Activated CD4-positive, alpha-beta T cell treated with anti-CD3 and anti-CD28 coated beads for 48 hours (primary cell): ENCODE measurements around the gene PTPN14.
"Not testable (repeated sequence)": the region's sequence is repeated elsewhere in the genome, so short reads cannot be mapped to it uniquely, and the experiment has no call there.

Experiments used
- DNase-seq: peaks from one replicate; pipeline ENCODE4 v3.0.0-alpha.2; 2020

The PTPN14 gene

DNA sequence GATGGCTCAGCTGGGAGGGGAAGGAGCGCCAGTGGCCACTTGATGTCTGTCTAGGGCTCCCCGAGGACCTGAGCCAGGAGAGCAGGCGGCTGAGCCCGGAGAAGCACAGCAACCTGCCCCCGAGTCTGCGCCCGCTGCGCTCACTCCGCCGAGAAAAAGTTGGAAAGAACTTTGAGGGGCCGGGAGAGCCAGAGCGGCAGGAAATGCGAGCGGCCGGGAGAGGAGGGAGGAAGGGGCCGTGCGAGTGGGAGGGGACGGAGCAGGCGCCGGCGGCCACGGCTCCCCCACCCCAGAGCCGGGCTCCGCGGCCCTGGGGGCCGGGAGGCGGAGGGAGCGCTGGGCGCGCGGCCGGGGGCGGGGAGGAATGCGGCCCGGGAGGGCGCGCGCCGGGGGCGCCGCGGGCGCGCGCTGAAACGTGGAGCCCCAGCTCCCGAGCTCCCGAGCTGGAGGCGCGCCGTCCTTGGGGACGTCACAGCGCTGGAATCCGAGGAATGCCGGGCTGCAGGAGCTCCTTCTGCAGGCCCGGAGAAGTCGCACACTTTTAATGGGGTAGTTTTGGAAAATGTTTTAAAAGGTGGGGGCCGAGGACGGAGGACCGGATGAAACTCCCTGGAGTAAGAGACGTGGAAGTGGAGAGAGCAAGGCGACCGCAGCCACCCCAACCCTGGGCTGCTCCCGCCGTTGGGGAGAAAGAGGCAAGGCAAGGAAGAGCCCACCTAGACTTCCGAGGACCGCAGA lies at the start of gene PTPN14:
PTPN14 (minus strand) TSS at position 167 of the 738 bp plus-strand sequence. CDS start 86,799 bp downstream, outside the sequence.
- peak; percentile 27 for DNase-seq

DNA sequence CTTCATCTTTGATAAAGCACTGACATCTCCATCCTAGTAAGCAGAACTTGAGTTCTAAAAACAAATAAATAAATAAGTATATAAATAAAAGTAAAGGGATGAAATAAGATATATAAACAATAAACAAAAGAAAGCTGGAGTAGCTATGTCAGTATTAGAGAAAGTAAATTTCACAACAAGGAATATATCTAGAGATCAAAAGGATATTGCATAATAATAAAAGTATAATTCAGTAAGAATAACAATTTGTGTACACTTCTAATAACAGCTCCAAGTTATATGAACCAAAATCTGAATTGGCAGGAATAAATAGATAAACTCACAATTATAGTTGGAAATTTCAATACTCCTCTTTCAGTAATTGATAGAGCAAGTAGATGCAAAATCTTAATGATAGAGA lies 41.8 kb upstream of the PTPN14 start:
- no peak for DNase-seq

DNA sequence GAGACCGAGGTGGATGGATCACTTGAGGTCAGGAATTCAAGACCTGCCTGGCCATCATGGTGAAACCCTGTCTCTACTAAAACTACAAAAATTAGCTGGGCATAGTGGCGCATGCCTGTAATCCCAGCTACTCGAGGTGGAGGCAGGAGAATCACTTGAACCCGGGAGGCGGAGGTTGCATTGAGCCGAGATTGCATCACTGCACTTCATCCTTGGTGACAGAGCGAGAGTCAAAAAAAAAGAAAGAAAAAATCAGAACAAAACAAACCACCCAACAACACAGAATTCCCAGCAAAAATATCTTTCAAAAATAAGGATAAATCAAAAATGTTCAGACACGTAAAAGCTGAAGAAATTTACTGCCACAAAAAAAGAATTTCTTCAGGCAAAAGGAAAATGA lies 40.5 kb upstream of the PTPN14 start:
- DNase-seq = not testable (repeated sequence)

DNA sequence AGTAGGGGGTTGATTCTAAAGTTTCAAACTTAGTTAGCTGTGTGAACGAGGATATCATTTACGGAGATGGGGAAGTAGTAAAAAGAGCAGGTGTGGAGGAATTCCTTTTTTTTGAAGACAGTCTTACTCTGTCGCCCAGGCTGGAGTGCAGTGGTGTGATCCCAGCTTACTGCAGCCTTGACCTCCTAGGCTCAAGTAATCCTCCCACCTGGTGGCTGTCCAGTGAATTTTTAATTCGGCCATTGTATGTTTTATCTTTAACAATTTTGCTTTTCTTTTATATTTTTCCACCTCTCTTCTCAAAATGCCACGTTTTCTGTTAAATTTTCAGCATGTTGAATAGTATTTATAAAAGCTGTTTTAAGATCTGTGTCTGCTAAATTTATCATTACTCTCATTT lies 39.3 kb upstream of the PTPN14 start:
- no peak for DNase-seq

DNA sequence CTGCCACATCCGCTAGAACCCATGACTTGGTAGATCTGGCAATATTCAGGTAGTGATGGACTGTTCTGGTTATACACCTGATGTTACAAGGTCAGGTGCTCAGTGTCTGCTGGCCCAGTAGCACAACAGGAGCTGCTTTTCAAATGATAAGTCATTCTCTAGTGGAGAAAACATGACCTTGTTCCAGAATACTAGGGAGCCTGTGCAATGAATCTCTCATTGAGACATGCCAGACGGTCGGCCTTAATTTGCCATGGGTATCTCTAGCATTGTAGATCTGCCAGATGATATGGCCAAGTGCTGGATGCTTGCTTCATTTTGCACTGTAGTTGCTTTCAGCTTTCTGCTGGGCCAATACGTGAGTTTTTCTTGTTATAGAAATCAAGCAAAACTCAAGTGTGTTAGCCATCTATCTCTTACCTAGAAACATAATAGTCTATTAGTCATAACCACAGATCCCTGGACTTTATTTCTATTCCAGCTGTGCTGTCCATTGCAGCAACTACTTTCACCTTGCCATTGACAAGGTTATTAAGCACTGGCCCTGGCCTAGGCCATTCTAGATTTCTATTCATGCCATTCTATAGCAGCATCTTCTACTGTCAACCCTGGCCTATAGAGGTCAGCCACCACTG lies 37.7 kb upstream of the PTPN14 start:
- no peak for DNase-seq

DNA sequence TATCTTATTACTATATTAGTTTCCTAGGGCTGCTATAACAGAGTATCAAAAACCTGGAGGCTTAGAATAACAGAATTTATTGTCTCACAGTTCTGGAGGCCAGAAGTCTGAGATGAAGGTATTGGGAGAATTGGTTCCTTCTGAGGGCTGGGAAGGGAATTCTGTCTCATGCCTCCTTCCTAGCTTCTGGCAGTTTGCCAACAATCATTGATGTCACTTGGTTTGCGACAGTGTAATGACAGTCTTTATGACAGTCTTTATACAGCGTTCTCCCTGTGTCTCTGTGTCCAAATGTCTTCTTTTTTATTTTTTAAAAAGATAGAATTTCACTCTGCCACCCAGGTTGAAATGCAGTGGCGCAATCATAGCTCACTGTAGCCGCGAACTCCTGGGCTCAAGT lies 35.8 kb upstream of the PTPN14 start:
- no peak for DNase-seq

DNA sequence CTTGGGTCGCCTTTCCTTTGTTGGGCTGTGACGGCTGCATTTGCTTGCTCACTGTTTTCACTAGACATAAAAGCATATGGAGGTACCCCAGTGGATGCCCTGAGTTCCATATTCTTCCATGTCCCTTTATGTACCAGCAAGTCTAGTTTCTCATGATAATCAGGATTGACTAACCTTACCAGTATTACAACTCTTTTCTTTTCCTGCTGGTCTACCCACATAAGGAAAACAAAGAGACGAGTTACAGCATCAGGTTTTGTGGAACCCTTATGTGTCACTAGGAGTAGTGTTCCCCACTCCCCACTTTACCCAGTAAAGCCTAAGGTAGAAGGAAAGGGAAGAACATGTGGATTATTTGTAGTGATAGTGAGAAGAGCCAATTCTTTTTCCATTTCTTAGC lies 35.2 kb upstream of the PTPN14 start:
- no peak for DNase-seq

DNA sequence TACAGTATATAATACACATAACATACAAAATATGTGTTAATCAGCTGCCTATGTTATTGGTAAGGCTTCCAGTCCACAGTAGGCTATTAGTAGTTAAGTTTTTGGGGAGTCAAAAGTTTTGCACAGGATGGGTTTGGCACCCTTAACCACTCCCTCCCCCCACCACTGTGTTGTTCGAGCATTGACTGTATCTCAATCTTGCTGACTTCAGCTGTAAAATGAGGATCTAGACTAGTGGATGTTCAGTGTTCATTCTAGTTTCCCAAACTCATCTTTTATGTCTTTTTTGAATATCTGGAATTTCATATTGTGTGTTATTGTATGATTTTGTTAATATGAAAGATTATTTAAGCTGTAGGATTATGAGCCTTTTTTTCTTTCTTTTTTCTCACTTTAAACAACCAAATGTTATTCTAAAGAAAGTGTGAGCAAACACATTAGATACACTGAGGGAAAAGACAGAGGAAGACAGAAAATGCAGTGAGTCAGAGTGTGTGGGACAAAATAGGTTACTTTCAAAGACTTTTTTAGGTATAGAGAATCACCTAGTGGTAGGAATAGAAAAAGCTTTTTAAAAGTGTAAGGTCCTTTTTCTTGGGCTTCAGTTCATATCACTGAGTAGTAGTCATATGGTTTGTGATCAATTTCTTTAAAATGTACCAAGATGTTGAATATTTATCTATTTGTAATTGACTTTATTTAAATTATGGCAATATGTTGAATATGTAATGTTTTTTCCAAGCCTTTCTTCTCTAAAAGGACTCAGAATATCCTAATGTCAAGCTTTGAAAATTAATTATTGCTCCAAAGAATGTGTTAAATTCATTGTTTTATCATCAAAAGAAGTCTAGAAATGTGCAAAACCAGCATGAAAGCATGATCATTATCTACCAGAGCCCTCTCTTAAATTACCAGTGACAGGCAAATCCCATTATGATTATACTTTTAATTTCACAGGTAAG lies 33.7 kb upstream of the PTPN14 start:
- no peak for DNase-seq

DNA sequence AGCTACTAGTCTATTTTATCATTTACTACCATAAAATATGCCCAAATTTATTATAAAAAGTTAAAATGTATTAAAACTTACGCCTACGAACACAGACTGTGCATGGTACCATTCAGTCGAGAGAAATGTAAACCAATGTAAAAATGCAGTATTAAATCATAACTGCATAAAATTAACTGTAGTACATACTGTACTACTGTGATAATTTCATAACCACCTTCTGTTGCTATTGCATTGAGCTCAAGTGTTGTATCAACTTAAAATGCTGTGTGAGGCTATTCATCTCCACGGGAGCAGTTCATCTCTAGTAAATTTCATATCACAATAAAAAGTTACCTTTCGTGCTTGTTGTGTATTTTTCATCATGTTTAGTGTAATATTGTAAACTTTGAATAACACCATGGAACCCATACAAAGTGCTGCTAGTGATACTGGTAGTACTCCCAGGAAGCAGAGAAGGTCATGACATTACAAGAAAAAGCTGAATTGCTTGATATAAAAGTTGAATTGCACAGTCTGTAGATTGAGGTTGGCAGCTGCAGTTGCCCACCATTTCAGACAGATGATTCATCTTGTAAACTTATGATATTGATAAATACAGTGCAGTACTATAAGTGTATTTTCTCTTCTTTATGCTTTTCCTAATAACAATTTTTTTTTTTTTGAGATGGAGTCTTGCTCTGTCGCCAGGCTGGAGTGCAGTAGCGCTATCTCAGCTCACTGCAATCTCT lies 32.6 kb upstream of the PTPN14 start:
- DNase-seq = no peak

DNA sequence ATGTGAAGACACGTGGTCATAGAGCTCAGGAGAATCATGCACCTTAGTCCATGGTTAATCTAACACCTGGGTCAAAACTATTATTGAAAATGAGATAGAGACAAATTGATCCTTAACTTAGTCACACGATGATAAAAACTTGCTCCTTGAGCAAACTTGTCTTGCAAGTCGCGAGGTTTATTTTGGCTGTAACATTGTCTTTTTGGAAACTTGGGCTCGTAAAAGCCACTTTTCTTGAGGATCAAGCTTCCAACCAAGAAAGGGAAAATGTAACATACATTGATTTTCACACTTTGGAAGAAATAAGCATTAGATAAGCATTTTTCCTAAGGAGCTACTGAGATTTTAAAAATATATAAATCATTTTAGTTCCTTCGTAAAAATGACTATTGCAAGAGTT lies 31.7 kb upstream of the PTPN14 start:
- no peak for DNase-seq

DNA sequence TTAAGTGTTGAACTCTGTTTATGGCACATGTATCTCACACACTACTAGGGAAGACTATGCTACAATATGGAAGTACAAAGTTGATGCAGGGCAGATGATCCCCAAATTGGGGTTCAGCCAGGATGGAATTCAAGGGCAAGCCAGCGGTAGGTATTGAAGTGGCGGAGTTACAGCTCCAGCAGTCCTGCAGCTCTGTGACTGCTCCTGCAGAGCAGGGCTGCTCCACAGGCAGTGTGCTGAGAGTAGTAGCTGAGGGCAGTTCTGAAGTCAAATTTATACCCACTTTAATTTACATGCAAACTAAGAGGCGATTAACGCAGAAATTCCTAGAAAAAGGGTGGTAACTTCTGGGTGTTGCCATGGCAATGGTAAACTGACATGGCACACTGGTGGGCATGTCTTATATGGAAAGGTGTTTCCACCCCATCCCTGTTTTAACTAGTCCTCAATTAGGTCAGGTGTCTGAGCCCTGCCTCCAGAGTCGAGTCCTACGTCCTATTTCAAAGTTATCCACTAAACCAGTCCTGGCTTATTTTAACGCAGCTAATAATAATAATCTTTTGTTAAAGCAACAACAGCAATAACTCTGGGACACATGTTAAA lies 31.0 kb upstream of the PTPN14 start:
- DNase-seq = no peak

DNA sequence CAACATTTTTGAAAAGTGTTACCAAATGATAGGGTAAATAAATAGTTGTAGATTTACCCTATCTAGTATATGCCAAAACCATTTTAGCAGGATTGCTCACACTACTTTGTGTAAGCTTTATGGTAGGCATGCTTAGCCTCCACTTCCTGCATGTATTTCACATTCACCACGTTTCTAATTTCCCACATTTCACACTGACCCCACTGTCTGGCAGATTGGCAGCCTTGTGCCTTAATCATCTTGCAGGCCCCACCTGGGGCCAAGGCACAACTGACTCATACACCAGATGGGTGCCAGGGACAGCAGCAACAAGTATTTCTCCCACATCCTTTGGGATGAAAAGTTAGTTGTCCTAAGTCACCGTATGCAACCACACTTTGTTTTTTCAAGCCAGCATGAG lies 30.4 kb upstream of the PTPN14 start:
- DNase-seq = no peak

DNA sequence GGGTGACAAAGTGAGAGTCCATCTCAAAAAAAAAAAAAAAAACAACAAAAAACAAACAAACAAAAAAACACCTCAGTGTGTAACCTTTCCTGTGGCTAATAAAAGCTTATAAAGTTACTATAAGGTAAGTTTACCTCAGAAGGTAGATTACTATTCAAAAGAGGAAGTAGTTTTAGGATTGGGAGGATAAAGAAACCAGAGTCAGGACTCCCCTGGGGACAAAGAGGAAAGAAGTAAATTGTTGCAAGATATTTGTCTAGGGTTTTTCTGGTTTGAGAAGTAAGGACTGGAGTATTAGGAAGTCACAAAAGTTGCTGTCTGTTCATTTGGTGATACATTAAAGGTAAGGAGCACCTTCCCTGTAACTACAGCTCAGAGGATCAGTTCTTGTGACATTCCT lies 27.8 kb upstream of the PTPN14 start:
- no peak for DNase-seq

DNA sequence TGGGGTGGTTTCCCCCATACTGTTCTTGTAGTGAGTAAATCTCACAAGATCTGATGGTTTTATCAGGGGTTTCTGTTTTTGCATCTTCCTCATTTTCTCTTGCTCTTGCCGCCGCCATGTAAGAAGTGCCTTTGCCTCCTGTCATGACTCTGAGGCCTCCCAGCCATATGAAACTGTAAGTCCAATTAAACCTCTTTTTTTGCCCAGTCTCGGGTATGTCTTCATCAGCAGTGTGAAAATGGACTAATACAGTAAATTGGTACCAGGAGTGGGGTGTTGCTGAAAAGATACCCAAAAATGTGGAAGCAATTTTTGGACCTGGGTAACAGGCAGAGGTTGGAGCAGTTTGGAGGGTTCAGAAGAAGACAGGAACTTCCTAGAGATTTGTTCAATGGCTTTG lies 24.7 kb upstream of the PTPN14 start:
- not testable (repeated sequence) for DNase-seq

DNA sequence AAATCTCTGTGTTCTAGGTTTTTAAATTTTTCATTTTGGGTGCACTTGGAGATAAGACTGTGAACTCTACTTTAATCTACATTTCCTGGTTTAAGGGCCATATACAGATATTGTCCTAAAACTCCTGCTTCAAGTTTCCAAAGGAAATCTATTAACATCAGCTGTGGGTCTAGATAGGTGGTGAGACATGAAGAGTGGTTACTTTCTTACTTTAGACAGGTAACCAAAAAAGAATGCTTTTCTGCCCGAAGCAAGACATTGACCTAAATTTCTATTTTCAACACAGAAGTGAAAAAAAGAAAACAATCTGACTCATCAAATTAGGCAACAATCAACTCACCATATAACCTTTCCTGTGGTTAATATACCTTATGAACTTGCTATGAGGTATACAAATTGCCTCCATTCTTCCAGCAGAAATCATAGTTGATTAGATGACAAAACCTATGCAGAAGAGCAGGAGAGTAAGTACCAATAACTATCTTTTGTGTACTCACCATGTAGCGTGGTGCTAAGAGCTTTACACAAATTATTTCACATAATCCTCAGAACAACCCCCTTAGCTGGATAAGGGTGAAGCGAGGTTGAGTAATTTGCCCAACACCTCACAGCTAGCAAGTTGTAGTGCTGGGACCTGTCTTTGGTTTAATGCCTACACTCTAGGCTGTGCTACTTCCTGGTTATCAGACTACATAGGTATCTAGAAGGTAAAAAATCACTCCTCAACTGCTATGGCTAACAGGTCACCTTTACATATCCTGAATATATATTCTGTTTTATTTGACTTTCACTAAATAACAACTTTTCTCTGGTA lies 23.4 kb upstream of the PTPN14 start:
- no peak for DNase-seq

DNA sequence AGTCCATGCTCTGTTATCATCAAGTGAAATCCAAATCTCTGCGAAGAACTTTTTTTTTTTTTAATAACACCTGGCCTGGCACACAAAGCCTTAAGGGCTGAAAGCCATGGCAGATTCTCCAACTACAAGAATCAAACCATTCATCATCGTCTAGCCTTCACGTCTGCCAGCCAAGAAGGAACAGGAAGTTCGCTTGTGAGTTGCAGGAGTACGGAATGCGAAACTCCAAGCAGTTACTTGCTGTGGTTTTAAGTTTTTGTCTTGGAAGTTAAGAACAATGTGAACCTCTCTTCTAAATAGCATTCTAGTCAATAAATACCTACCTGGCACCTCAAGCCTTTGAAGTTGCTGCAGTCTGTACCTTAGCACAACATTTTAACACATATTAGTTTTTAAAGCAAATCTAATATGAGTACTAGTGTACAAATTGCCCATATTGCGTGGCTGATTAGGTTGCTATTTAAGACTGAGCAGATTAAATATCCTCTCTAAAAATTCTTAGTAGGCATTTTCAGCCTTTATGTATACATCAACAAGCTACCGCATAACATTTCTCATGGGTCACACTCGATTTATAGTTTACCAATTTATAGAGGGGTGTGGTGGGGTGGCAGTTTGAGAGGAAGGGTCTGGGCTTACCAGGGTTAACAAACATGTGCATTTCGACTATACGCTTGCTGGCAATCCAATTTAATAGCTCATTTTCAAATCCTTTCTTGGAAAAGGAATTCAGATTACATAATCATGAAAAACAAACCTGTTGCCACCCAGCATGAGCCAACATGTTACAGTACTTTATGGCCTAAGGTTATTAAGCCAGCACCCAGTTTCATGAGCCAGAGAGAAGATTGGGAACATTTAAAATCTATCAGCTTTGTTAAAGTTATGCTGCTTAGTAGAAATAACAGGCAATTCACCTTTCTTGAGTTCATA lies 22.2 kb upstream of the PTPN14 start:
- no peak for DNase-seq

DNA sequence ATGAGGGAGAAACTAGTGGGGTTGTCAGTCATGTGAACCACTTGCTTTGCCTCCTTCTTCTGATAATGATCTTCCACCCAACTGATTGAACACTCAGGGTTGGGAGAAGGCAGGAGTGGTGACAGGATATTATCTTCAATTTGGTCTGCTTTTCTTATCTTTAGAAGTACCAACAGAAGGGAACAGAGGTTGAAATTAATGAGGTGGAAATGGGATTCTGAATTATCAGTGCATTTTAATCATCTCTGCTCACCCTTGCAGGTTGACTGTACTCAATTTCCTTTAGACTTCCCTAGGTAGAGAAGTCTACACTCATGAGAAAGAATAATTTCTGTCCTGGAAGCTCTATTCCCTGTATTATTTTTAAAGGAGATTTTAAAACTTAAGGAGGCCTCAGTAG lies 19.9 kb upstream of the PTPN14 start:
- DNase-seq = no peak

DNA sequence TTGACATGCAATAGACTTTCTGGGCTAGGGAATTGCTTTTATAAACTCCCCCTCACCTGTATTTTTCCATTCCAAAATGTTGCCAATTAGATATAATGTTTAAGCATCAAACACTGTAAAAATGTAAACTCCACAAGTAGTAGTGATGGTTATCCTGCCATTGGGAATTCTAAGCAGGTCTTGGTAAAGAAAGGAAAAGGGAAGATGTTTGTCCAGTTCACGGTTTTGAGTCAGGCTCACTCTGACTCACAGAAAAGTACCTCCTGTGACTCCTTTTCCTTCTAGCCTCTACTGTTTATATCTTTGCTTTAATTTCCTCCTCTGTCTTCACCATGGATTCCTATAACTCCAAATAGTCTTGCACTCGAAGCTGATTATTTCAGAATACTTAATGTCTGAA lies 19.0 kb upstream of the PTPN14 start:
- no peak for DNase-seq

DNA sequence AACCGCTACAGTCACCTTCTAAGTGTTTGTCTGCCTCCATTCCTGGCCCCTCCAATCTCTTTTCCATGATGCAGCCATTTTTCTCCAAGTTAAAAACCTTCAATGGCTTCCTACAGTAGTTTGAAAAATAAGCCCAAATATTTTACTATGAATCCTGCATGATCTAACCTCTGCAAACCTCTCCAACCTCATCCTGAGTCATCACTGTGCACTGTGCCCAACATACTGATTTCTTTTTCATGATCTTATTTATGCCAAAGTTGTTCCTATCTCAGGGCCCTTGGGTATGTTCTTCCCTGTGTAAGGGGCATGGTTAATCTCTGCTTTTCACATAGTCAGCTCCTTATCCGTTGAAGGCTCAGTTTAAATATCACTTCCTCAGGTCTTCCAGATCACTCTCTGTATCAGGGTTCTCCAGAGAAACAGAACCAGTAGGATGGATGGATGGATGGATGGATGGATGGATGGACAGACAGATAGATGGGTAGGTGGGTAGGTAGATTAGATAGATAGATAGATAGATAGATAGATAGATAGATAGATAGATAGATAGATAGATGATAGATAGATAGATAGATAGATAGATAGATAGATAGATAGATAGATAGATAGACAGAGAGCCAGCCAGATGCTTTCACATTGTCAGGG lies 18.1 kb upstream of the PTPN14 start:
- no peak for DNase-seq

DNA sequence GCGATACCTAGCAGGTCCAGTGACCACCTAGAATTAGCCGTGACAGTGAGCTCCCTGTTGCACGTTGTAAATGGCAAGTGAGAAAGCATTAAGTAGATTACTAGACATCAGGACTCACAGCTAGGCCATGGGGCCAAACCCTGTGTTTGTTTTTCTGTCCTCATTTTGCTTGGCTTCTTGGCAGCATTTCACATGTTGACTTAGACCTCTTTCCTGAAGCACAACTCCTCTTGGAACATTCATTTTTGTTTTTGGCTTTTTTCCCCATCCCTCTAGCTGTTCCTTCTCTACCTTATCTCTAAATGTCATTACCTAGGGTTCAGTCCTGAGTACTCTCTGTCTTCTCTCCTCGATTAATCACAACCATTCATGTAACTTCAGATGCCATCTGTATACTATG lies 16.9 kb upstream of the PTPN14 start:
- no peak for DNase-seq
